Esophagus squamous epithelium (tissue), 4 donors: Measurements from ENCODE around the gene DOCK3.

Experiments
- CTCF ChIP-seq, 6 experiments: fragments of 450-650 bp in 4 of 6; fragments of 200-600 bp in 2 of 6; sonication (generic) in 2 of 6; IDR thresholded peaks; one replicate each; pipeline ENCODE4 v1.5.1; 2016 to 2019; ENCODE audit warnings: antibody characterized with exemption in 6 of 6, mild to moderate bottlenecking in 4 of 6, moderate library complexity in 4 of 6
- POLR2A ChIP-seq, 4 donors: fragments of 450-650 bp; IDR thresholded peaks; one replicate each; pipeline ENCODE4 v1.6.1; 2017; ENCODE audit warnings: antibody characterized with exemption in 4 of 4, mild to moderate bottlenecking in 4 of 4, moderate library complexity in 3 of 4

GRCh38 chr3:51137715-51138114, 463.0 kb downstream of the DOCK3 start:
- no peak for TF ChIP-seq CTCF (IDR thresholded peaks at IDR 0.05)
- no peak for TF ChIP-seq POLR2A (IDR thresholded peaks at IDR 0.05)
